BLaER1 (cell line): ENCODE results near the gene GPR173.

Experiments used
- H3K27ac ChIP-seq: shearing (Covaris generic); formaldehyde crosslinking; 2 replicates; pipeline ENCODE4 v1.8.1; 2022
- H3K27me3 ChIP-seq: shearing (Covaris generic); formaldehyde crosslinking; 2 replicates; pipeline ENCODE4 v1.8.1; 2022
- H3K36me3 ChIP-seq: shearing (Covaris generic); formaldehyde crosslinking; 2 replicates; pipeline ENCODE4 v1.8.1; 2022
- H3K4me1 ChIP-seq: shearing (Covaris generic); formaldehyde crosslinking; 2 replicates; pipeline ENCODE4 v1.8.1; 2022
- H3K4me2 ChIP-seq: shearing (Covaris generic); formaldehyde crosslinking; 2 replicates; pipeline ENCODE4 v1.8.1; 2022
- H3K4me3 ChIP-seq: shearing (Covaris generic); formaldehyde crosslinking; 2 replicates; pipeline ENCODE4 v1.8.1; 2022
- H3K9ac ChIP-seq: shearing (Covaris generic); formaldehyde crosslinking; 2 replicates; pipeline ENCODE4 v1.8.1; 2022
- H3K9me3 ChIP-seq: shearing (Covaris generic); formaldehyde crosslinking; 2 replicates; pipeline ENCODE4 v1.8.1; 2022
- H4K20me1 ChIP-seq: shearing (Covaris generic); formaldehyde crosslinking; 2 replicates; pipeline ENCODE4 v1.8.1; 2022
- Cebpa-rat ChIP-seq: shearing (Covaris generic); IDR thresholded peaks from 2 replicates; pipeline ENCODE4 v1.8.1; 2022

Gene GPR173

GRCh38 chrX:53094582-53094905 lies 46.0 kb downstream of the GPR173 start:
- Histone ChIP-seq H4K20me1 (peaks cover 6% of the 10 kb centered on the region; the same call in 1 of the 2 replicates), H3K9ac (peak overlapping the region; percentile 75), H3K4me2 (peak overlapping the region; percentile 71), H3K27me3 (peaks cover 43% of the 10 kb centered on the region), H3K4me3 (peak overlapping the region; percentile 74), H3K4me1 (peaks cover 8% of the 10 kb centered on the region), H3K36me3 (peaks cover 8% of the 10 kb centered on the region), H3K27ac (peak overlapping the region; percentile 54; the same call in 1 of the 2 replicates), H3K9me3 (no peaks in the 10 kb centered on the region)
- TF ChIP-seq Cebpa-rat: no peak

- H3K4me3 ChIP-seq: no peak overlapping the region
- peaks cover 8% of the 10 kb centered on the region for H3K4me1 ChIP-seq
- H3K9me3 ChIP-seq: no peaks in the 10 kb centered on the region
- H3K27me3 ChIP-seq: peaks cover 42% of the 10 kb centered on the region
- H3K4me2 ChIP-seq: no peak overlapping the region
- no peak overlapping the region for H3K9ac ChIP-seq
- peaks cover 6% of the 10 kb centered on the region; the same call in 1 of the 2 replicates for H4K20me1 ChIP-seq
- peaks cover 13% of the 10 kb centered on the region for H3K36me3 ChIP-seq
- no peak for TF ChIP-seq Cebpa-rat
- no peak overlapping the region for H3K27ac ChIP-seq
Measured at GRCh38 chrX:53095796-53096195, 47.2 kb downstream of the GPR173 start.

GRCh38 chrX:53114864-53115549 lies 66.4 kb downstream of the GPR173 start:
- no peaks in the 10 kb centered on the region for H3K9me3 ChIP-seq
- peaks cover 18% of the 10 kb centered on the region for H3K36me3 ChIP-seq
- H4K20me1 ChIP-seq: 0 out of 2 replicates have a peak, but pooled peaks cover 8% of the 10 kb centered on the region
- no peak overlapping the region for H3K4me2 ChIP-seq
- peaks cover 3% of the 10 kb centered on the region; the same call in 1 of the 2 replicates for H3K27me3 ChIP-seq
- no peak overlapping the region for H3K9ac ChIP-seq
- H3K4me1 ChIP-seq: no peaks in the 10 kb centered on the region
- TF ChIP-seq Cebpa-rat: no peak
- H3K4me3 ChIP-seq: no peak overlapping the region
- no peak overlapping the region for H3K27ac ChIP-seq

GRCh38 chrX:53115550-53115874 lies 66.9 kb downstream of the GPR173 start:
- H4K20me1 ChIP-seq: 0 out of 2 replicates have a peak, but pooled peaks cover 8% of the 10 kb centered on the region
- H3K27me3 ChIP-seq: peaks cover 3% of the 10 kb centered on the region; the same call in 1 of the 2 replicates
- H3K4me3 ChIP-seq: no peak overlapping the region
- no peak for TF ChIP-seq Cebpa-rat
- H3K9ac ChIP-seq: no peak overlapping the region
- H3K27ac ChIP-seq: no peak overlapping the region
- H3K36me3 ChIP-seq: peaks cover 18% of the 10 kb centered on the region; the same call in 1 of the 2 replicates
- no peak overlapping the region for H3K4me2 ChIP-seq
- H3K9me3 ChIP-seq: no peaks in the 10 kb centered on the region
- no peaks in the 10 kb centered on the region for H3K4me1 ChIP-seq

GRCh38 chrX:53116101-53116500 lies 67.5 kb downstream of the GPR173 start:
- H3K4me3 ChIP-seq: no peak overlapping the region
- H3K27ac ChIP-seq: no peak overlapping the region

GRCh38 chrX:53122013-53122412 lies 73.4 kb downstream of the GPR173 start:
- Histone ChIP-seq H3K4me3 (no peak overlapping the region), H3K9me3 (peaks cover 7% of the 10 kb centered on the region; the same call in 1 of the 2 replicates), H3K4me1 (no peaks in the 10 kb centered on the region), H3K9ac (no peak overlapping the region), H3K27me3 (peaks cover 9% of the 10 kb centered on the region), H3K27ac (no peak overlapping the region), H3K36me3 (peaks cover 5% of the 10 kb centered on the region; the same call in 1 of the 2 replicates), H3K4me2 (no peak overlapping the region), H4K20me1 (peaks cover 7% of the 10 kb centered on the region; the same call in 1 of the 2 replicates)
- TF ChIP-seq Cebpa-rat: no peak

More at GRCh38 chrX:53116101-53116500, 67.5 kb downstream of the GPR173 start:
- Histone ChIP-seq H4K20me1 (0 out of 2 replicates have a peak, but pooled peaks cover 8% of the 10 kb centered on the region), H3K27me3 (peaks cover 3% of the 10 kb centered on the region; the same call in 1 of the 2 replicates), H3K9ac (no peak overlapping the region), H3K36me3 (peaks cover 18% of the 10 kb centered on the region; the same call in 1 of the 2 replicates), H3K9me3 (no peaks in the 10 kb centered on the region), H3K4me2 (no peak overlapping the region), H3K4me1 (no peaks in the 10 kb centered on the region)
- TF ChIP-seq Cebpa-rat: no peak

- H3K9ac ChIP-seq: no peak overlapping the region
- H3K4me2 ChIP-seq: no peak overlapping the region
- H3K27me3 ChIP-seq: peaks cover 14% of the 10 kb centered on the region
- H3K4me1 ChIP-seq: no peaks in the 10 kb centered on the region
- no peak overlapping the region for H3K27ac ChIP-seq
- peaks cover 5% of the 10 kb centered on the region; the same call in 1 of the 2 replicates for H3K36me3 ChIP-seq
- peaks cover 7% of the 10 kb centered on the region; the same call in 1 of the 2 replicates for H3K9me3 ChIP-seq
- no peak overlapping the region for H3K4me3 ChIP-seq
- no peak for TF ChIP-seq Cebpa-rat
- peaks cover 7% of the 10 kb centered on the region; the same call in 1 of the 2 replicates for H4K20me1 ChIP-seq
Measured at GRCh38 chrX:53125506-53125905, 76.9 kb downstream of the GPR173 start.

GRCh38 chrX:53126377-53126776 lies 77.8 kb downstream of the GPR173 start:
- H3K27ac ChIP-seq: no peak overlapping the region
- H3K4me2 ChIP-seq: no peak overlapping the region
- peaks cover 7% of the 10 kb centered on the region; the same call in 1 of the 2 replicates for H4K20me1 ChIP-seq
- no peak overlapping the region for H3K4me3 ChIP-seq
- no peak overlapping the region for H3K9ac ChIP-seq
- no peaks in the 10 kb centered on the region for H3K4me1 ChIP-seq
- H3K9me3 ChIP-seq: peaks cover 7% of the 10 kb centered on the region; the same call in 1 of the 2 replicates
- no peak for TF ChIP-seq Cebpa-rat
- peaks cover 14% of the 10 kb centered on the region for H3K27me3 ChIP-seq
- H3K36me3 ChIP-seq: peaks cover 5% of the 10 kb centered on the region; the same call in 1 of the 2 replicates

- Histone ChIP-seq H3K9ac (no peak overlapping the region), H3K4me1 (no peaks in the 10 kb centered on the region), H3K4me2 (no peak overlapping the region), H4K20me1 (0 out of 2 replicates have a peak, but pooled peaks cover 7% of the 10 kb centered on the region), H3K4me3 (no peak overlapping the region), H3K9me3 (peaks cover 7% of the 10 kb centered on the region; the same call in 1 of the 2 replicates), H3K27ac (no peak overlapping the region), H3K36me3 (peaks cover 10% of the 10 kb centered on the region; the same call in 1 of the 2 replicates), H3K27me3 (peaks cover 18% of the 10 kb centered on the region)
- TF ChIP-seq Cebpa-rat: no peak
Measured at GRCh38 chrX:53128097-53128749, 79.6 kb downstream of the GPR173 start.
